Smooth muscle cell (in vitro differentiated cells): ENCODE measurements around the gene NLRP14. TPM values are rescaled to one million over a fixed set of nuclear protein-coding genes. Genes with fewer than 3 reads are reported as not detected.

Source experiments
- DNase-seq: peaks from one replicate; lab custom pipeline; 2025; ENCODE audit not compliant: unreplicated experiment; lab: John Stamatoyannopoulos, UW
- H2AFZ ChIP-seq: fragments of 200-600 bp; sonication (generic); 2 replicates; pipeline ENCODE4 v1.6.0; 2016; ENCODE audit warnings: antibody characterized with exemption, low read depth, mild to moderate bottlenecking
- H3F3A ChIP-seq: fragments of 200-600 bp; sonication (generic); 2 replicates; pipeline ENCODE4 v1.6.0; 2017; ENCODE audit warnings: antibody characterized with exemption, low read depth
- H3K27ac ChIP-seq: fragments of 200-600 bp; sonication (generic); 2 replicates; pipeline ENCODE4 v1.5.1; 2016; ENCODE audit warnings: low read depth, mild to moderate bottlenecking
- H3K27me3 ChIP-seq: fragments of 200-600 bp; sonication (generic); 2 replicates; pipeline ENCODE4 v1.6.1; 2016; ENCODE audit warnings: low read depth, mild to moderate bottlenecking
- H3K36me3 ChIP-seq: fragments of 200-600 bp; sonication (generic); 2 replicates; pipeline ENCODE4 v1.5.1; 2016; ENCODE audit warnings: low read depth
- H3K4me1 ChIP-seq: fragments of 200-600 bp; sonication (generic); 2 replicates; pipeline ENCODE4 v1.5.1; 2016; ENCODE audit warnings: low read depth
- H3K4me2 ChIP-seq: fragments of 200-600 bp; sonication (generic); 2 replicates; pipeline ENCODE4 v1.6.0; 2016; ENCODE audit warnings: mild to moderate bottlenecking
- H3K4me3 ChIP-seq: fragments of 200-600 bp; sonication (generic); 2 replicates; pipeline ENCODE4 v1.5.1; 2016; ENCODE audit warnings: mild to moderate bottlenecking
- H3K79me2 ChIP-seq: fragments of 200-600 bp; sonication (generic); 2 replicates; pipeline ENCODE4 v1.6.0; 2016; ENCODE audit warnings: low read depth, mild to moderate bottlenecking
- H3K9ac ChIP-seq: fragments of 200-600 bp; sonication (generic); 2 replicates; pipeline ENCODE4 v1.6.0; 2016; ENCODE audit warnings: low read depth
- H3K9me3 ChIP-seq: fragments of 200-600 bp; sonication (generic); replicated peaks from 2 replicates; pipeline ENCODE4 v1.5.1; 2016; ENCODE audit warnings: low read depth
- H4K20me1 ChIP-seq: fragments of 200-600 bp; sonication (generic); 2 replicates; pipeline ENCODE4 v1.6.0; 2016; ENCODE audit warnings: low read depth
- CTCF ChIP-seq: fragments of 200-600 bp; sonication (generic); IDR thresholded peaks from 2 replicates; pipeline ENCODE4 v1.5.1; 2017; ENCODE audit warnings: borderline replicate concordance, mild to moderate bottlenecking, antibody characterized with exemption; ENCODE audit not compliant: insufficient read depth, poor library complexity, severe bottlenecking
- WGBS: methylation state at CpG from one replicate; pipeline ENCODE4 v1.1.7; 2016; ENCODE audit warnings: low lambda C conversion rate; 5-methylcytosine and 5-hydroxymethylcytosine counted together
- polyA plus RNA-seq: library from polyadenylated mRNA; unstranded; fragments of >200 nt; fragmentation: Nextera tagmentation; extraction: Ambion mirVana; gene quantifications from 2 replicates; pipeline ENCODE4 v1.2.1, GENCODE V29; 2016
- total RNA-seq: library from RNA; depleted of rRNA; stranded (reverse); fragments of >200 nt; gene quantifications from 2 replicates; pipeline ENCODE4 v1.2.3, GENCODE V29; 2014

NLRP14 gene
- total and polyA plus RNA-seq, 2 experiments from 2014 or later: 0.34 TPM; not detected in 1

- Histone ChIP-seq H3K9me3 (no peaks in the 10 kb centered on the region), H3K36me3 (no peaks in the 10 kb centered on the region), H3K27ac (peak overlapping the region; percentile 76), H3K4me3 (peak overlapping the region; percentile 89), H3K4me2 (peak overlapping the region; percentile 91), H3K79me2 (no peaks in the 10 kb centered on the region), H3K9ac (peak overlapping the region; percentile 81), H3F3A (no peaks in the 10 kb centered on the region), H3K4me1 (peaks cover 12% of the 10 kb centered on the region), H4K20me1 (no peaks in the 10 kb centered on the region), H2AFZ (peak overlapping the region; percentile 98), H3K27me3 (no peaks in the 10 kb centered on the region)
- WGBS: 3% methylated on average over 24 of the region's 26 CpGs
- no peak for TF ChIP-seq CTCF
- DNase-seq: no peak
These were observed 638 bp upstream of the NLRP14 start for GRCh38 chr11:7019500-7020182.

- peaks cover 8% of the 10 kb centered on the region for H3K27me3 ChIP-seq
- no peaks in the 10 kb centered on the region for H3K79me2 ChIP-seq
- H4K20me1 ChIP-seq: no peaks in the 10 kb centered on the region
- H3K4me1 ChIP-seq: peaks cover 12% of the 10 kb centered on the region
- H3K4me2 ChIP-seq: peak overlapping the region; percentile 91
- no peaks in the 10 kb centered on the region for H3K36me3 ChIP-seq
- no peak for DNase-seq
- H3K27ac ChIP-seq: no peak overlapping the region
- no peak for TF ChIP-seq CTCF
- H2AFZ ChIP-seq: peak overlapping the region; percentile 98
- H3K9me3 ChIP-seq: no peaks in the 10 kb centered on the region
- no peak overlapping the region for H3K9ac ChIP-seq
- WGBS: 92% methylated on average over 5 of the region's 5 CpGs
- peak overlapping the region; percentile 89 for H3K4me3 ChIP-seq
- H3F3A ChIP-seq: no peaks in the 10 kb centered on the region
These were observed 1.0 kb downstream of the NLRP14 start for GRCh38 chr11:7021318-7021717.

GRCh38 chr11:7028141-7028540 is 7.9 kb downstream of the NLRP14 start:
- TF ChIP-seq CTCF: no peak
- Histone ChIP-seq H3K27me3 (peaks cover 18% of the 10 kb centered on the region), H3K4me3 (no peak overlapping the region), H3K79me2 (no peaks in the 10 kb centered on the region), H3K9me3 (no peaks in the 10 kb centered on the region), H3K9ac (no peak overlapping the region), H3K36me3 (no peaks in the 10 kb centered on the region), H4K20me1 (no peaks in the 10 kb centered on the region), H3K4me1 (no peaks in the 10 kb centered on the region), H3K4me2 (no peak overlapping the region), H3K27ac (no peak overlapping the region), H3F3A (no peaks in the 10 kb centered on the region), H2AFZ (no peak overlapping the region)
- no peak for DNase-seq
- WGBS: 91% methylated on average over 3 of the region's 3 CpGs

GRCh38 chr11:7030836-7031235 is 10.6 kb downstream of the NLRP14 start:
- Histone ChIP-seq H3F3A (no peaks in the 10 kb centered on the region), H2AFZ (no peak overlapping the region), H3K79me2 (no peaks in the 10 kb centered on the region), H3K27ac (no peak overlapping the region), H4K20me1 (no peaks in the 10 kb centered on the region), H3K9me3 (no peaks in the 10 kb centered on the region), H3K4me1 (no peaks in the 10 kb centered on the region), H3K27me3 (peaks cover 10% of the 10 kb centered on the region), H3K36me3 (no peaks in the 10 kb centered on the region), H3K9ac (no peak overlapping the region), H3K4me3 (no peak overlapping the region), H3K4me2 (no peak overlapping the region)
- WGBS: 90% methylated on average over 16 of the region's 16 CpGs
- DNase-seq: no peak
- no peak for TF ChIP-seq CTCF
